CD1c-positive myeloid dendritic cell (primary cell): Measurements from ENCODE around the gene MED7.

Source experiments
- DNase-seq: peaks from one replicate; pipeline ENCODE4 v3.0.0-alpha.2; 2016; ENCODE audit errors: extremely low spot score

The MED7 gene

GRCh38 chr5:157106630-157107461 lies 35.8 kb downstream of the MED7 start:
- DNase-seq, result peak; percentile 88

- peak; percentile 83 for DNase-seq
These were observed 42.5 kb downstream of the MED7 start for GRCh38 chr5:157100140-157100679.

GRCh38 chr5:157088342-157088990 lies 54.2 kb downstream of the MED7 start:
- DNase-seq, result no peak
